ENCODE data around the gene ARL6IP4.

Gene ARL6IP4

DNA sequence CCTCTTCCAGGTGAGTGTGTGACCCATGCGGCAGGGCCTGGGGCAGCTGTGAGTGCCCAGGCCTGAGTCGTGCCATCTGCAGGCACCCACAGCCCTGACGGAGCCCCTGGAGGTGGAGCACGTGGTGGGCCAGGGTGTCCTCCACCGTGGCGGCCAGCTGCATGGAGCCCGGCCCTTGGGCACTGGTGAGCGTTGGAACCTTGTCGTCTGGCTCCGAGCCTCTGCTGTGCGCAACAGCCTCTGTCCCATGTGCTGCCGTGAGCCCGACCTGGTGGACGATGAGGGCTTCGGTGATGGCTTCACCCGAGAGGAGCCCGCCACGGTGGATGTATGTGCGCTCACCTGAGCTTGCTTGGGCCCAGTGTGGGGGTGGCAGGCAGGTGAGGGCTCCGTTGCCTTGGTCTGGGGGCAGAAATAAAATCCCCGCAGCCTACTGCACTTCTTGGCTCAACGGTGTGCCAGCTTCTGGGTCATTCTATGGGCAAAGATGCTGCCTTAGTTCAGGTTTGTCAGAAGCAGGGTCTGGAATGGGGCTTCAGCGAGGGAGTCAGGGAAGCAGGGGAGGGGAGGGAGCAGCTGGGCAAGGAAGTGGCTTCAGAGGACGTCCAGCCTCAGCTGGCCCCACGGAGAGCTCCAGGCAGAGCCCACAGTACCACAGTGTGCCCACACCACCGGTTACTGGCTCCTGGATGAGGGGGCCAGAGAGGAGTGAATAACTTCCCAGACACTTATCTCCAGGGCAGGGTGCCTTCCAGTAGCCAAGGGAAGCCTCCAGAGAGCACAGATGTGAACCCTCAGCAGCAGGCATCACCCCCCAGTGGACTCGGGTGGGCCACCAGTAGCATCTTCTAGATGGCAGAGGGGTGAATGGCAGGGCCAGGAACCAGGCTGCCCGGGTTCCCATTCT lies 1.2 kb upstream of the ARL6IP4 start:
- DNase-seq = no peak

DNA sequence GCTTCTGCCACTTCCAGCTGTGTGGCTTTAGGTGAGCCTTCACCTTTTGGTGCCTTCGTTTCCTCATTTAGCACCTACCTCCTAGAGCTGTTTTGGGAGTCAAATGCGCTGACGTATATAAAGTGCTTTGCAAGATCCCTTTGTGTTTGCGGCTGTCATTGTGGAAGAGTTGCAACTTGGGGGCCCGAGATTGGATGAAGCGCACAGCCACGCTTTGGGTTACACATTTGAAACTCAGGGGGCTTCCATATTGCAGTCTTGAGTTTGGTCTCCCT lies 636 bp upstream of the ARL6IP4 start:
- DNase-seq = peak; percentile 60

DNA sequence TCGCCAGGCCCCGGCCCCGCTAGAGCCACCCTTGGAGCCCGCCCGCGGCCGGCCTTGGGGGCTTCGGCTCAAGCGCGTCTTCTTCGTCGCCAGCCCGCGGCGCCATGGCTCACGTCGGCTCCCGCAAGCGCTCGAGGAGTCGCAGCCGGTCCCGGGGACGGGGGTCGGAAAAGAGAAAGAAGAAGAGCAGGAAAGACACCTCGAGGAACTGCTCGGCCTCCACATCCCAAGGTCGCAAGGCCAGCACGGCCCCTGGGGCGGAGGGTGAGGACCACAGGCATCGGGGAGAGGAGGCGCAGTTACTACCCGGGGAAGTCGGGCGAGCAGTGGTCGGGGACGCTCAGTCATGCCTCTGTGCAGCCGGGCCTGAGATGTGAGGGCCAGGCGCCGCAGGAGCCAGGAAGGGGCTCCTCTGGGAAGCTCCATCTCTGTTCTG lies 573 bp downstream of the ARL6IP4 start:
- DNase-seq = peak; percentile 56

DNA sequence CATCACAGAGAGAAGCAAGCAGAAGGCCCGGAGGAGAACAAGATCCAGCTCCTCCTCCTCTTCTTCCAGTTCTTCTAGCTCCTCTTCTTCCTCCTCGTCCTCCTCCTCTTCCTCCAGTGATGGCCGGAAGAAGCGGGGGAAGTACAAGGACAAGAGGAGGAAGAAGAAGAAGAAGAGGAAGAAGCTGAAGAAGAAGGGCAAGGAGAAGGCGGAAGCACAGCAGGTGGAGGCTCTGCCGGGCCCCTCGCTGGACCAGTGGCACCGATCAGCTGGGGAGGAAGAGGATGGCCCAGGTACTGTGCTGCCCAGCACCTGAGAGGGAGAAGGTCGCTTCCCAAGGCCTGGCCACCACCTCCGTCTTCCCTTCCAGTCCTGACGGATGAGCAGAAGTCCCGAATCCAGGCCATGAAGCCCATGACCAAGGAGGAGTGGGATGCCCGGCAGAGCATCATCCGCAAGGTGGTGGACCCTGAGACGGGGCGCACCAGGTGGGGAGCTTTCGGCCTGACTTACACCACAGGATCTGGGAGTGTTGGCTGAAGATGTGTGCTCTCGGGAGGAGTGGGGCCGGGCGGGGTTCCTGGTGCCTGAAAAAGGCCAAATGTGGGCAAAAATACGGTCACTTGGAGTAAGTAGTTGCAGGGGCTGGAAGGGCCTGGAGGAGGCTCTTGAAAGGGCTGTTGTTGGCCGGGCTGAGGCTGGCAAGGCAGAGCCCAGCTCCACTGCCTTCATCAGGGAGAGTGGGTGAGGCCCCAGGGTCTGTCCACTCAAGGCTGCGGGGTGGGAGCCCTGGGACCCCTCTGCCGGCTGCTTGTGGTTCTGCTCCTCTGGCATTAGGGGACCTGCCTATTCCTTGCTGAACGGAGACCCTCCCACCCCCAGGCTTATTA lies 1.4 kb downstream of the ARL6IP4 start:
- no peak for DNase-seq

DNA sequence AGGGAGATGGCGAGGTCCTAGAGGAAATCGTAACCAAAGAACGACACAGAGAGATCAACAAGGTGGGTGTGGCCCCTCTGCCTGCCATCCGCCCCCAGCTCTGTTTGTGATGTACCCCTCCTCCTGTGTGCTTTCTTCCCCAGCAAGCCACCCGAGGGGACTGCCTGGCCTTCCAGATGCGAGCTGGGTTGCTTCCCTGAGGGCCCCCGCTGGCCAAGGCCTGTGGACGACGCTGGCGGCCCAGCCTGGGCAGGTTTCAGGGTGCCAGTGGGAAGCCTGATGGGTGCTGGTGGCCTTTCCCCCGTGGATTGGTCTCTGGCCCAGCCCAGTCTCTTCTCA lies 2.0 kb downstream of the ARL6IP4 start:
- no peak for DNase-seq

DNA sequence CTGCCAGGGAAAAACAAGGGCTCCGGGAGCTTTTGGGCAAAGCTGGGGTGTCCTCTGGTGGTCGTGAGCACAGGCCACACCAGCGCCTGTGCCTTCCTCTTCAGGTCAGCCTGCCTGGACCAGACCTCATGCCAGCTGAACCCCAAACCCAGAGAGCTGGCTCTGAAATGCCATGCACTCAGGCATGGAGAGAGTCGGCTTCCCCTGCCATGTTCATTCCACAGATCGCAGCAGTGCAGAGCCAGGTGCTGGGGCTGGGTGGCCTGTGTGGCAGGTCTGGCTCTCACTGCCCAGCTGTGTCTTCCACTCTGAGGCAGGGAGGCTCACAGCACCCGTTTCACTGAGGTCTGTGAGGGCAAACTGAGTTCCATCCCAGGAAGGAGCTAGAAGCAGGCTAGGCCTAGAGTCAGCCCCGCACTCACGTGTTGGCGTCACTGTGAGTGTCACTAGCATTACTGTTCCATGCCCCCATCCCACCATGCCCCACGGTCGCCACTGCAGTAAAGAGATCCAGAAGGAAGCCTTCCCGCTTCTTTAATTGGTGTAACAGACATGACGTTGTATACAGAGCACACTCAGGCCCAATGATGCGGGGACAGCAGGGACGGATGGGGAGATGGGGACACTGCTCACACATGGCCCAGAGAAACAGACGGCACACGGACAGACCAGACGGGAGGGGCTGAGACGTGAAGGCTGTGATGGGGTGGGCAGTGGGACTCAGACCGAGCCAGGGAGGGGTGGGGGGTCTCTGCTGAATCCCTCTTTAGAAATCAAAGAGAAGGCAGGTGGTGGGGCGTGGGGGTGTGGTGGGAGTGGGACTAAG lies 2.7 kb downstream of the ARL6IP4 start:
- no peak for DNase-seq

DNA sequence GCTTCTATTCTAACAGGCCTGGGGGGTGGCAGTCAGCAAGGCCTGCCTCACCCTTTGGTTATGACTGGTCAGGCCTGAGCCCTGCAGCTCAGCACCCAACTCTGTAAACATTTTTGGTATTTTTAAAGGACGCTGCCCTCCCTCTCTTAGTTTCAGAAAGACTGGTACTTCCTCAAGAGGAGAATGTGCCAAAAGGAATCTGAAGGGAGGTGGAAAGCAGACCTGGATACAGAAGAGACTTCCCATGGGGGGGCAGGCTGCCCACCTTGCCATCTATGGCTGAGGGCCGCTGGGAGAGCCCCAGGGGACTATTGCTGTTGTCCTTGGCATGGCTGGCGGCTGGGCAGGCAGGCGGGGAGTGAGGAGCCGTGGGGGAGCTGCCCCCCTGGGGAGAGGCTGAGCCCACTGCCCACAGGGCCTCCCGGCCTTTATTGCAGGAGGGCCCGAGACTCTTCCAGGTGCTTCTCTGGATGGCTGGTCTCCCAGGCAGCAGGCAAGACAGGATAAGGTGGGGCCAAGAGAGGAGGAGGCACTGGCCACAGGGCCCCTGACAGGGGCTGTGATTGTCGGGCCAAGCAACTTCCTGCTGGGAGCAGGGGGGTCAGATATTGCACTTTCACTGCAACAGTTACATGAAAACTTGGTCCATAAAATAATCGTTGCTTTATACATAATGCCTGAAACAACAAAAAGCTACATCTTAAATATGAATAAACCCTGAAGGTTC lies 3.5 kb downstream of the ARL6IP4 start:
- DNase-seq = peak; percentile 72

DNA sequence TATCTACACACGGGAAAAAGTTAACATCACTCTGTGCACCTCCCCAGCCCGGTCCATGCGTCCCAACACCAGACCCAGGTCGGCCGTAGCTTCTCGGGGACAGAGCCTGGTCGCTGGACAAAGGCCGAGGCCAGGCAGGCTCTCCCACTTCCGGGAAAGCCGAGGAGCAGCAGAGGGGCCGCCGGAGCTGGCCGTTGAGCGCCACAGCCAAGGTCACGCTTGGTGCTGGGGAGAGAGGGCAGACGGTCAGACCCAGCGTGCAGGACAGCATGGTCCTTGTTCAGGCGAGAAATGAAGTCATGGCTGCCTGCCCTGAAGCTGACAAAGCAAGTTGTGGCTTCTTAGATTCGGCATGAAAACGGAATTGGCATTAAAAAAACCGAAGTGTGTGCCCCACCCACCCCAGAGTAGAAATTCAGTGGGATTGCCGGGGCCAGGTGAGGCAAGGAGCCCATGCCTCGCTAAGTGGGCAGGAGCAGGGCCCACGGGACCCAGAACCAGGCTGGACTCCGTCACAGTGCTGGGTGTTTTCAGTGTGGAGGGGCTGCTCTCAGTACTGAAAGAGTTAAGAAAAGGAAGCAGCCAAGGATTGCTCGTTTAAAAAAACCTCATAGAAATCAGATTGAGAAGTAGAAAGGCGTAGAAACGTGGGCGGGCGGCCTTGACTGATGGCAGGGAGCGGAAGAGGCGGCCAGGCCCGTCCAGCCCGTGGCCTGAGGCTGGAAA lies 4.3 kb downstream of the ARL6IP4 start:
- DNase-seq = peak; percentile 88

DNA sequence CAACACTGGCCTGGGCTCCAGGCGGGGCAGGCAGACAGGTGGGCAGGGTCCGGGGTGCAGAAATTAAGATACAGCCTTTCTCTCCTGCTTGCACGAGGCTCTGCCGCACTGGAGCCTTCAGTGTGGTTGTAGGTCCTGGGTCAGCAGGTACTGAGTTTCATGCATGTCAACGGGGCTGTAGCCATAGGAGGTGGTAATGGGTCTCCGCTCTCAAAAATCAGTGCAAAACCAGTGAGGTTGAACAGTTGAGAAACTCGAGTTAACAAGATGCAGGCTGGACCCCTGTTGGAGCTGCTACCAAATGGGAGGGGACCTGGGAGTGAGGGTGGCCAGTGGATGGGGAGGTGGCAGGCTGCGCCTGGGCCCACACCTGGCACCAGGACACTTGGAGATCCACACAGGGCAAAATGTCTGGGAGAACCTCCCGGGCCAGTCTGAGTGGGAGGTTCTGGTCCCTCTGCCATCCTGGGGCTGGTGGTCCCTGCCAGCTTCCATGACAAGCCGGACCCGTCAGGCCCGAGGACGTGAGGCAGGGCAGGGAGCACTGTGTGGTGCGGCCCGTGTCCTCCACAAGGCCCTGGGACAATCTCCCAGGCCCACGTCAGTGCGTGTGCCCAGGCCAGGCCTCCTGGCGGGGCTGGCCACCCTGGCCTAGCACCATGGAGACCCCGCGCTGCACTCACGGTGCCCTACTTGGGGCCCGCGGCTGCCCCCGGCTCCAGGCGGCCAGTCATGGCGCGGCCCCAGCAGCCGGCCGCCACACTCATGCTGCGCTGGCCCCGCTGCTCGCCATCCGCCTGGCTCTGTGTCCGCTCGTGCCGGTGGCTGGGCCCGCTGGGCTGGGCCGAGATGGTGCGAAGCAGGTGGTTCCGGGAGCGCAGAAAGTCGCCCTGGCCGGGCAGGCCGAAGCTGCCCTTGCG lies 5.1 kb downstream of the ARL6IP4 start:
- DNase-seq = no peak

DNA sequence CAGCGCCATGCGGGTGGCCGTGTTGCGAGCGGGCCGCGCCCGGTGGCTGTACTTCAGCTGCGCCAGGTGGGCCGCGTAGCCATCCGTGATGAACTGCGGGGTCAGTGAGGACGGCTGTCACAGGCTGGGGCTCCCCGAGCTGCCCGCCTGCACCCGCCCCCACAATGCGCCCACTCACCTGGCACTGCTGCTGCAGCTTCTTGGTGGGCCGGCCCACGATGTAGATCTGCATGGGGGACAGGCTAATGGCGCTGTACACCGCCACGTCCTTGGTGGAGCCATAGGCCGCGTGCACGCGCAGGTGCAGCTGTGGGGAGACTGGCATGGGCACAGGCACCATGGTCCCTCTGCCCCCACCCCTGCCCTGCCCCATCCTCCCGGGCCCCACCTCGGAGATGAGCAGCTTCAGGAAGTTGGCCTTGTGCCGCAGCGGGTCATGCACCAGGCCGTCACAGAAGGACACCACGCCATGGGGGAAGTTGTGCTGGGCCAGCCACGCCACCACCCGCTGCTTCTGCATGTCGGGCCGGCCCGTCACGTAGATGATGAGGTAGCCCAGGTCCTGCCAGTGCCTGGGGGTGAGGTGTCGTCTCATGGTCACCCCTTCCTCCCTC lies 5.9 kb downstream of the ARL6IP4 start:
- no peak for DNase-seq

DNA sequence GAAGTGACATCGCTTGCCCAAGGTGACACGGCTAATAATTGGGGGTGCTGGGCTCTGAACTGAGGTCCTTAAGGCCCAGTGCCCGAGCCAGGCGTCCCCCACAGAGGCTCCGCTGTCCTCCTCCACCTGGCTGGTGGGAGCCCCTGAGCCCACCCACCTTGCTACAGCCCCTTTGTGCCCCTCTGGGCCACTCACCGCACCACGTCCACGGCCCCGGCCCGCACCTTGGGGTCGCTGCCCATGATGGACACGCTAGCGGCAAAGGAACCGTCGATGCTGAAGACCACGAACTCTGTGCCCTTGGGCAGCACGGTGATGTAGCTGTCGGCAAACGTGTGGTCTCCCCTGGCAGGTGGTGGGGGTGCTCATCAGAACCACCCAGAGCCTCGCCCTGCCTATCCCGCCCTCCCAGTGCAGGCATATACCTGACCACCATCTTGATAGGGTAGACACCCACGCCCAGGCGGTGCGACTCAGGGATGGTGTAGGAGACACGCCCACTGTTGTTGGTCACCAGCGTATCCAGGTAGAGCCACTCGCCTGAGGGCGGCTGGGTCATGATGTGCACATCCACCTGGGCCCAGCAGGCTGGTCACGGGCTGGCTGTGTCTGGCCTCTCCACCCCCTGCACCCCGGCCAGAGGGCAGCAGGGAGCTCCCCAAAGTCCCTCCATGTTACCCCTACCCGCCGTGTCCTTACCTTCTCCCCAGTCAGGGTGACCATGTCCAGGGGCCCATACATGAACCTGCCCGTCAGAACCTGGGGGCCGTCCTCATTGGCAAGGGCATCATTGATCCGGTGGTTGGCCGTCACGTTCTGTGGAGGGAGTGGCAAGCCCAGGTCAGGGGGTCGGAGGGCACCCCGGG lies 6.8 kb downstream of the ARL6IP4 start:
- no peak for DNase-seq

DNA sequence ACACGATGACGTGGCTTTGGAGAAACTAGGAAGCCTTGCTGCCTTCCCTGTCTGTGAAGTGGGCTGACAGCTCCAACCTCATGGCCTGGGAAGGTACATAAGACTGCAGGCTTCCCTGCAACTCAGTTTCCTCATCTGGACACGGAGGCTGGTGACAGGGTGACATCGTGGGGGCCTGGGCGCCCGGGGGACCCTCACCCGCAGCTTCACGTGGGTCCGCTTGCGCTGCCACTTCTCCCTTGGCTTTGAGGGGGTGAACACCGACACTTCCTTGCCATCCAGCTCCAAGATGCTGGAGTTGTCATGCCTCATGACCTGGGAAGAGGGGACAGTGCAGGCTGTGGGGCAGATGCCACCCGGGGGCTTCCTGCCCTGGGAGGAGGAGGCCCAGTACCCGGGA lies 7.6 kb downstream of the ARL6IP4 start:
- no peak for DNase-seq

DNA sequence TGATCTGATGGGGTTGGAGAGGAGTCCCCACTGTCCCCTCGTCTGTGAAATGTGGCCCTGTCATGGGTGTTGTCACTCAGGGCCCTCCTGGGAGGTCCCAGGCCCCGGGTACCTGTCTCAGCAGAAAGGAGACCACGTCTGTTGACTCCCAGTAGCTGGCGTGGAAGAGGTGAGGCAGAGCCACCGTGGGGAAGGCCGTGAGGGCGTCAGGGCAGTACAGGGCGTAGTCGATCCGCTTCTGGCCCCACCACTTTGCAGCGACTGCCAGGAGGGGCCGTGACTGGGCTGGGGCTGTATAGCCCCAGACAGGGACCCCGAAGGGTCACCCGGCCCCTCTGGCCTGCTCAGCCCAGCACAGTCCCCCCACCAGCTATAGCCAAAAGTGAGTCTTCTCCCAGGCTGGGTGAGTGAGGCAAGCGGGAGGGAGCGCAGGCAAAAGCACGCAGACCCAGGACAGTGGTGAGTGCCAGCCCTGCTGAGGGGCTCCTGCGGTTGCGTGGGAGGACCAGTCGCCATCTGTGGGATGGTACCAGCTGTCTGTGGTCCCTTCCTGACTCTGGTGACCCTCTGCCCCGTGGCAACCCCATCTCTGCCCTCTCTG lies 8.2 kb downstream of the ARL6IP4 start:
- DNase-seq = no peak

DNA sequence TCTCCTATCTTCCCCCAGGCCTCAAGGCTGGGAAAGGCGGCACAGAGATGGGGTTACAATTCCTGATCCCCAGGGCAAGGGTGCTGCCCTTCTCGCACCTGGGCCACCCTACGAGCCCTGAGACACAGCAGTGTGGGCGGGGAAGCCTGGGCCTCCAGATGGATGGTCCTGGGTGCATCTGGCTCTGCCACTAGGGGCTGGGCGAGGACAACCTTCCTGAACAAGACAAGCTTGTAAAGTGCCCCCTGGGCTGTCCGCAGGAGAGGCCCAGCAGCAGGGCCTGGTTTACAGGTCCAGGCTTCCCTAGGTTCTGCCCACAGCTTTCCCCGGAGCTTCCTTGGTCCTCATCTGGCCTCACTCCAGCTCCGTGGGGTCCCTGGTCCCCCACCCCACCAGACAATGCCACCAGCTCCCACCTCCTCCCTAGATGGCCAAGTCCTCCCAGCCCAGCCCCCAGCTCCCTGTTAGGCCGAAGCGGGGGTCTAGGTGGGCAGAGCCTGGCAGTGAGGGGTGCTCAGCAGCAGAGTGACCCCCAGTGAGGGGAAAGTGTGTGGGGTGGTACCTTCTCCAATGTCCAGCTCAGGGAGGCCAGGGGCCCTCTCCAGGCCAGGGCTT lies 8.9 kb downstream of the ARL6IP4 start:
- no peak for DNase-seq

DNA sequence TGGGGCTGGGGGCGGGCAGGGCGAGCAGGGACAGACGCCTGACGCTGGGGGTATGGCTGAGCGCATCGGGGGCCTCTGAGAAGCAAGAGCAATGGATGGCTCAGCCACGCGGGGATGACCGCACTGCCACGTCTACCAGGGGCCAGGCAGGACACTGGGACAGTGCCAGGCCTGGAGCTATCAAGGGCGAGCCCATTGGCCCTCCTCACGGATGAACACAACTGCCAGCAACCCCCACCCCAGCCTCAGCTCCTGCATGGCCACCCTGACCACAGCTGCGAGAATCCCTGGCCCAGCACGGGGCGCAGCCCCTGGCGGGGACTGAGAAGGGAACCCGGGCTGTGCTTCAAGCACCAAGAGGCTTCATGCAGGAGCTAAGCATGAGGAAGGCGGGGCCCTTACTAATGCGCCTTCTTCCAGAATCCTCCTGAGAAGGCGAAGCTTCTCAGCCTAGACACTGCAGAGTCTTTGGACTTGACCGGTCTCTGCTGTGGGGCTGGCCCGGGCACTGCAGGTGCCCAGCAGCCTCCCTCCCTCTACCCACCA lies 9.5 kb downstream of the ARL6IP4 start:
- no peak for DNase-seq

DNA sequence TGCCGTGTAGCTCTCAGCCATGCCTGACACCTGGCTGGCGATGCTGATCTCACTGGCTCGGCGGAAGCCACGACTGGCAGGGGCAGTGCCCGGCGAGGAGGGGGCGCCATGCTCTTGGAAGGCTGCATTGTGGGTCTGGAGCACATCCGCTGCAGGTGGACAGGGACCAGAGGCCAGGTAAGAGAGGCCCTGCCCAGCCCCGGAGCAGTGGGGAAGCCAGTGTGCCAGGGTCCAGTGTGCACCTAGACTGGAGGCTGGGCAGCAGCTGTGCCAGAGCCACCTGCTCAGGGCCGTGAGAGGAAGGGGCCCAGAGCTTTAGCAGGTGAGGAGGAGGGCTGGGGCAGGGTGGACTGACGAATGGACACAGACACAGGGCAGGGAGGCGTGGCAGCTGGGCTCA lies 10.1 kb downstream of the ARL6IP4 start:
- DNase-seq = no peak

DNA sequence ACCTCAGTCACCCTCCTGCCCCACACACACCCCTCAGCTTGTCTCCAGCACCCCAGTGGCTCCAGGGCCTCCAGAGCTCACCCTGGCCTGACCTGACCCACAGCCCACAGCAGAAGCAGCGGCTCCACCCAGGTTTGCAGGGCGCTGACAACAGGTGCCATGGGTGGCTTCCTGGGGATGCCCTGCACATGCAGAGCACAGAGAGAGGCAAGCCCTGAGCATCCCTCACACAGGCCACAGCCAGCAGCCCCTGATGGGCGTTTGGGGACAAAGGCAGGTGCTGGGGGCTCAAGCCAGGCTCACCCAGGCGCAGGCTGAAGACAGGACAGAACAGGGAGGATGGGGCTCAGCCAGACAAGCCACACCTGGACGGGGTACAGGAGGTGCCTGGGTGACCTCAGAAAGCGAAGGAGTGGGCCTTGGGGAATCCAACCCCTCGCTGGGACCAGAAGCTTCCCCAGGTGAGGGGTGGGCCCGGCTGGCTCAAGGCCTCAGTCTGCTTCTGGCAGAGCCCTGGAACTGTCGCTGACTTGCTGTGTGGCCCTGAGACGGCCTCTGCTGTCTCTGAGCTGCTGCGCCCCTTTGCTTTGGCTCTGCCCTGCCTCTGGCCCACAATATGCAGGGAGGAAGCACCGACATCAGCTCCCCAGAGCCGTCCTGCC lies 10.6 kb downstream of the ARL6IP4 start:
- no peak for DNase-seq
